GM19397 (cell line): ENCODE measurements around the gene GPR108.

Source experiments
- ATAC-seq: cut with Tn5 transposase; IDR thresholded peaks from one replicate; pipeline ENCODE4 v1.9.1; 2021; ENCODE audit warnings: mild to moderate bottlenecking, moderate library complexity; ENCODE audit not compliant: unreplicated experiment

GPR108 gene

GRCh38 chr19:6682607-6683128, 54.7 kb downstream of the GPR108 start:
- no peak for ATAC-seq

GRCh38 chr19:6680141-6680540, 57.2 kb downstream of the GPR108 start:
- no peak for ATAC-seq
